Suppressor macrophage treated with lipopolysaccharide for 4 hours (primary cell): ENCODE measurements around the gene S100A5.
"Not testable (repeated sequence)": the region's sequence is repeated elsewhere in the genome, so short reads cannot be mapped to it uniquely, and the experiment has no call there.

ENCODE experiments used
- DNase-seq: peaks from one replicate; pipeline ENCODE4 v3.0.0-alpha.2; 2020

The S100A5 gene

DNA sequence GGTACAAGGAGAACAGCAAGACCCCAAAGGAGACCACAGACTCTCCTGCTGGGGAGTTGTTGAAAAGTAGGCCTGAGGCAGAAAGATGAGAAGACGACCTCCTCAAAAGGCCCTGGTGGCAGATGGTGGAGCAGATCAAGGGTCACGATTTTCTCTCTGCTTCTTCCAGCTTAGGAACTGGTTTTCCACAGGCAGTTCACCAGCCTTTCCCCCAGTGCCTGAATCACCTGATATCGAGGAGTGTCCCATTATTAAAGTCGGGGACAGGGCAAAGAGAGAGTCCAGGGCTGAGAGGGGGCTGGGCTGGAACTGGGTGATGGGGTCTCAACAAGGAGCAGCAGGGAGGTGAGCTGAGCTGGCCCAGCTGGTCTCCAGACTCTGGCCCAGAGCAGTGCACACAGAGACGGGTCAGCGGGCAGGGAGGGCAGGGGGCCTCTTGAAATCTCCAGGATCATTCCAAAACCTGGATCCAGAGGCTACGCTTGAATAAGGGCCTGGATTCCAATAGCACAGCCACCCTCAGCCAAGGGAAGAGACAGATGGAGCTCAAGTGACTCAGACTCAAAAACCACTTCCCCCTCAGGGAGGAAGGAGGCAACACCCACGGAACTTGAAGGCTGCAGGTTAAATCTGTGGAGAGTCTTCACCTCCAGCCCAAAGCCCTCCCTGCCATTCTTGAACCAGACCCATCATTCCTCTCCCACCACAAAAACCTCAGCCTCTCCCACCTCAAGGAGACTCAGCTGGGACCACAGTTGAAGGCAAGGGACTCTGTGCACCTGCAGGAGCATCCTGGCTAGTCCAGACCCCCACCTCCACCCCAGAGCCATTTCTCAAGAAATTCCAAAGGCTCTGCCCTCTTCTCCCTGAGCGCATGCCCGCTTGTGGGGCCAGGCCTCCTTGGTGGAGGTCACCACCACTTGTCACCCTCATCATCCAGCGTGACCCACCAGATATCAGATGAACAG is at the start of gene S100A5:
Gene S100A5 (minus strand): TSS at position 541 of the 968 bp plus-strand sequence. CDS start 743 bp downstream, outside the sequence.
- peak; percentile 72 for DNase-seq

DNA sequence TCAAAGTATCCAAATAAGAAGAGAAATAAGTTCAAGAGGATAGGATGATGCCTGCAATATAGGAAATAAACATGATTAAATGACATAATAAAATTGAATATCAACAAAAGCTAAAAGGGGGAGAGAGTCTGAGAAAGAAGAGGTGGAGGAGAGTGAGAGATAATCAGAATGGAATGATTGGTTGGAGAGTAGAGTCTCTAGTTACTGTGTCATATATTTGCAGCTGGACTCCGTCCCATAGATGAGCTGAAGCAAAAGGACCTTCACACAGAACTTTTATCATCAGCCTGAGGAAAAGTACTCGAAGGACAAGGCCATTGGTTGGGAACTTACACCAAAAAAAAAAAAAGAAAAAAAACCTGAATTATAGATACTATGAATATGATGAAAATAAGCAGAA is 47.7 kb upstream of the S100A5 start:
- no peak for DNase-seq

DNA sequence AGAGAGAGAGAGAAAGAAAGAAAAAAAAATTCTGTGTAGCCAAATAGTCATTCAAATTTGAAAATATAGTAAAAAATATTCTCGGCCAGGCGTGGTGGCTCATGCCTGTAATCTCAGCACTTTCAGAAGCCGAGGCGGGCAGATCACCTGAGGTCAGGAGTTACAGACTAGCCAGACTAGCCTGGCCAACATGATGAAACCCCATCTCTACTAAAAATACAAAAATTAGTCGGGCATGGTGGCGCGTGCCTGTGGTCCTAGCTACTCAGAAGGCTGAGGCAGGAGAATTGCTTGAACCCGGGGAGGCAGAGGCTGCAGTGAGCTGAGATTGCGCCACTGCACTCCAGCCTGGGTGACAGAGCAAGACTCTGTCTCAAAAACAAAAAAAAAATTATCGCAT is 47.3 kb upstream of the S100A5 start:
- not testable (repeated sequence) for DNase-seq

- DNase-seq: no peak
These were observed 46.6 kb upstream of the S100A5 start for GRCh38 chr1:153587314-153587713.

DNA sequence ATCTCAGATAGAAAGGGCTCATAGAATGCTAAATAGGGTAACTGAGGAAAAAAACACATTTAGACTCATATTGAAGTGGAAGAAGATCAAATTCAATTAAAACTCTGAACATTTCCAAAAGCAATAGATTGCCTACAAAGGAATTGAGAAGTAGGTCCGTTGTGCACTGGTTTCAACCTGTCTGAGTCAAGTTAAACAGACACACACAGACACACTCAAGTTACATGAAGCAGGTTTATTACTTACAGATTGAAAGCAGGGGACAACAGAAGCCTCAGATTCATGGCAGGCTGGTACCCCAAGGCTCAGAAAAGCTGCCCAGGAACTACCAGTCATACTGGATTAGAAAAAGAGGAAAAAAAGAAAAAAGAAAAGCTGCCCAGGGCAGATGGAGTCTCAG is 45.6 kb upstream of the S100A5 start:
- no peak for DNase-seq

DNA sequence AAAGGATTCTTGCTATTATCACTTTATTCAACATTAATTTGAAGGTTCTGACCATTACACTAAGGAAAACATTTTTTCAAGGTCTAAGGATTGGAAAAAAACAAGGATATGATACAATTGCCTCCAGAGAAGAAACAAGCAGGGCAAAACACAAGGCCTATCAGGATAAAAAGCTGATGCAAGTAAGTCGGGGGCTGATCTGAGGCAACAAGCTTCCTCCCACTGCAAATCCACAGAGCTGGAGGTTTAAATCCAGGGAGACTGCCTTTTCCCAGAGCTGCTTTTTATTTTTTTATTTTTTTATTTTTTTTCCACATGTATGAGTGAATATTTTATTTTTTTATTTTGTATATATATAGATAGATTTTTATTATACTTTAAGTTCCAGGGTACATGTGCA is 44.3 kb upstream of the S100A5 start:
- no peak for DNase-seq

DNA sequence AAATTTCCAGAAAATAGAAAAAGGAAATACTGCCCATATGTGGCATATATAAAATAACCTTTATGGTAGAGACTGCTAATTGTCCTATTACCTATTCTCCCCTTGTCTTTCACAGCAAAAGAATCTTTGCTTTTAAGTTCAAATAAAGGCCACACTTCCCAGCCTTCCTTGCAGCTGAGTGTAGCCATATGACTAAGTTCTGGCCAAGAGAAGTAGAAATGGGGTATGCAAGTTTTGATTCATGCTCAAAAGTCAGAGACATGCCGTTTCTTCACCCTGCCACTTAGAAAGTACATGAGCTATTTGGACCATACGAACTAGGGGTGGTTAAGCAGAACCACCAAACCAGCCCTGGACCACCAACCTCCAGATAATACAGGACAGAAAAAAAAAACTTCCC is 43.2 kb upstream of the S100A5 start:
- no peak for DNase-seq

GRCh38 chr1:153583514-153583913 is 42.8 kb upstream of the S100A5 start:
- DNase-seq: not testable (repeated sequence)

- DNase-seq: not testable (repeated sequence)
These were observed 42.1 kb upstream of the S100A5 start for GRCh38 chr1:153582836-153583235.

DNA sequence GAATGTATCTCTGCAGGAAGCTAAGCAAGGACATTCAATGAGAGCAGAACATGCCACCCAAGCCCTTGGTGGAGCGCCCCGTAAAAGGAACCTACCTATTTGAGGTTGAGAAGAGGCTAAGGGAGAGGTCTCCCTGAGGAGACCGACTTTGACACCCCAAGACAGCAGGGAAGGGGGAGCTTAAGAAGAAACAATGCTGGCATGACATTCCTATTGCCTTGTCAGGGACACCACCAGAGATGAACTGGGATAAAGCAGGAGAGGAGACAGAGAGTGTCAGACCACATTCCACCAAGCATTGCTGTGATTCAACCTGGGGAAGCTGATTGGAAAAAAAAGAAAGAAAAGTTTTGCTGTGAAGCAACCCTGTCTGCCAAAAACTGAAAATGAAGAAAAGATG is 38.2 kb upstream of the S100A5 start:
- no peak for DNase-seq

DNA sequence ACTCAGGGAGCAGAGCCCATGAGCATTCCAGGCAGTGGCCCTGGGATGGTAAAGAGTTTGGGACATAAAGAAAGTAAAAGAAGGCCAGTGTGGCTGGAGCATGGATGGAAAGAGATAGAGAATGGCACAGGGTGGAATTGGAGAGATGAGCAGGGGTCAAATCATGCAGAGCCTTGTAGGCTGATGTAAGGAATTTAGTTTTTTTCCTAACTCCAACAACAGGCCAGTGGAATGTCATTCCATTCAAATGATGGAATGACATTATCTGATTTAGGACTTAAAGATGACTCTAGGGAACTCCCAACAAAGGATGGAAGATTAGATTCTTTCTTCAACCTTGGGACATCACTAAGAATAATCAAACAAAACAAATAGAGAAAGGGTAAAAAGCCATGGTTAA is 37.8 kb upstream of the S100A5 start:
- no peak for DNase-seq

GRCh38 chr1:153577624-153578051 is 36.9 kb upstream of the S100A5 start:
- no peak for DNase-seq

DNA sequence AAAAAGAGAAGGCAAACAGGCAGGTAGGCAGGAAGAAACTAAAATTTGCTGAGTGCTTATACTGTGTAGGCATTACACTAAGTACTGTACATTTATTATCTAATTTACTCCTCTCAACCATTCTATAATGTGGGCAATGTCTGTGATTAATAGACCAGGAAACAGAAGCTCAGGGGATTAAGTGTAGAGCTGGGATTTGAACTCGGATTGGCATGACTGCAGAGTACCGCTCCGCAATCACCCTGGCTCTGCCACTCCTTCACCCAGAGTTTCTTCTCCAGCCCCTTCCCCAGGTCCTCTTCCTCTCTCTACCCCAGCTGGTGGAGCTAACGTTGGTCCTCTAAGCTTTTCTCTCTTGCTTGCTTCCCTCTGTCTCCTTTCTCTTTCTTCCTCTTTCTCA is 36.4 kb upstream of the S100A5 start:
- DNase-seq: no peak

DNA sequence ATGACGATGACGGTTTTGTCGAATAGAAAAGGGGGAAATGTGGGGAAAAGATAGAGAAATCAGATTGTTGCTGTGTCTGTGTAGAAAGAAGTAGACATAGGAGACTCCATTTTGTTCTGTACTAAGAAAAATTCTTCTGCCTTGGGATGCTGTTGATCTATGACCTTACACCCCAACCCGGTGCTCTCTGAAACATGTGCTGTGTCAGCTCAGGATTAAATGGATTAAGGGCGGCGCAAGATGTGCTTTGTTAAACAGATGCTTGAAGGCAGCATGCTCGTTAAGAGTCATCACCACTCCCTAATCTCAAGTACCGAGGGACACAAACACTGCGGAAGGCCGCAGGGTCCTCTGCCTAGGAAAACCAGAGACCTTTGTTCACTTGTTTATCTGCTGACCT is 34.8 kb upstream of the S100A5 start:
- not testable (repeated sequence) for DNase-seq

DNA sequence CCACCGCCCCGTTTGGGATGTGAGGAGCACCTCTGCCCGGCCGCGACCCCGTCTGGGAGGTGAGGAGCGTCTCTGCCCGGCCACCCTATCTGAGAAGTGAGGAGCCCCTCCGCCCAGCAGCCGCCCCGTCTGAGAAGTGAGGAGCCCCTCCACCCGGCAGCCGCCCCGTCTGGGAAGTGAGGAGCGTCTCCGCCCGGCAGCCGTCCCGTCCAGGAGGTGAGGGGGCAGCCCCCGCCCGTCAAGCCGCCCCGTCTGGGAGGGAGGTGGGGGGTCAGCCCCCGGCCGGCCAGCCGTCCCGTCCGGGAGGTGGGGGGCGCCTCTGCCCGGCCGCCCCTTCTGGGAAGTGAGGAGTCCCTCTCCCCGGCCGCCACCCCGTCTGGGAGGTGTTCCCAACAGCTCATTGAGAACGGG is 34.4 kb upstream of the S100A5 start:
- not testable (repeated sequence) for DNase-seq

DNA sequence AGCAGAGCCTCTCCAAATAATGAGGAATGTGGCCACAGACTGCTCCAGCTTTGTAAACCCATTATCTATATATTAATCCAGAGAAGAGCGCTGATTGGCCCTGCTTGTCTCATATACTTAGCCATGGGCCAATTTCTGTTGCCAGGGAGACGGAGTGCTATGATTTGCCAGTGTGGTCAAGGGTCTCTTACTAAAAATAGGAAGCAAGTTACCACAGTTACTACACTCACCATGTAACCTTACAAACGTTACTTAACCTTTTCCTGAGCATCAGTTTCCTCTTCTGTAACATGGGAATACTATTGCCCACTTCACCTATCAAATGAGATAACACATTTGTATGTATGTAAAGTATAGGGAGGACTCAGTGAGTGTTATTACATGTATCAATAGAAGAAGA is 32.6 kb upstream of the S100A5 start:
- peak; percentile 52 for DNase-seq

GRCh38 chr1:153572569-153573015 is 31.9 kb upstream of the S100A5 start:
- DNase-seq: peak; percentile 96

GRCh38 chr1:153571706-153572105 is 31.0 kb upstream of the S100A5 start:
- DNase-seq: no peak

DNA sequence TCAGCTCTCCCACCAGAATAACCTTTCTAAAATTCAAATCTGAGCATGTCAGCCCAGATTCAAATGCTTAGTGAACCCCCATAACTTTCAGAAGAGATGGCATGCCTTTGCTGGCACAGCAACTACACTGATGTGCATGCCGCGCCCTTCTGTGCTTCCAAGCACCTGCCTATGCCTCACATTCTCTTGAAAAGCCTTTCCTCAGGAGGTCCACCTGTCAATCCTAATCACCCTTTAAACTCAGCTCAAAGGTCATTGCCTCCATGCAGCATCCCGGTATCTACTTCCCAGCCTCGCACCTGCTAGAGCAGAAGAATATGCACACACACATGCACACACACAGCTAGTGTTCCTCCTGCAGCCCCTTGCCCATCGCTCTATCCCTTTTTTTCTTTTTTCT is 30.1 kb upstream of the S100A5 start:
- no peak for DNase-seq

GRCh38 chr1:153569465-153569864 is 28.7 kb upstream of the S100A5 start:
- no peak for DNase-seq

- peak; percentile 89 for DNase-seq
These were observed 27.8 kb upstream of the S100A5 start for GRCh38 chr1:153568367-153569099.

GRCh38 chr1:153567621-153568366 is 27.1 kb upstream of the S100A5 start:
- no peak for DNase-seq
